Measurements from ENCODE around the gene ATP8A2.
"Not testable (repeated sequence)": the region's sequence is repeated elsewhere in the genome, so short reads cannot be mapped to it uniquely, and the experiment has no call there.

Gene ATP8A2

GRCh38 chr13:25371875-25372283 is at the start of gene ATP8A2:
Gene ATP8A2, plus strand, starts transcription at chr13:25371974. Its CDS starts 239 bp downstream, at chr13:25372213.
- DNase-seq (ENCODE audit: low read depth) = no peak

GRCh38 chr13:25324100-25324499 is 47.7 kb upstream of the ATP8A2 start:
- DNase-seq (ENCODE audit: low read depth) = no peak

GRCh38 chr13:25329706-25330105 is 42.1 kb upstream of the ATP8A2 start:
- no peak for DNase-seq (ENCODE audit: low read depth)

GRCh38 chr13:25330541-25330940 is 41.2 kb upstream of the ATP8A2 start:
- DNase-seq (ENCODE audit: low read depth) = peak; percentile 42

GRCh38 chr13:25335856-25336255 is 35.9 kb upstream of the ATP8A2 start:
- DNase-seq (ENCODE audit: low read depth) = no peak

- no peak for DNase-seq (ENCODE audit: low read depth)
These were observed 26.2 kb upstream of the ATP8A2 start for GRCh38 chr13:25345576-25345975.

- no peak for DNase-seq (ENCODE audit: low read depth)
These were observed 24.6 kb upstream of the ATP8A2 start for GRCh38 chr13:25347151-25347550.

GRCh38 chr13:25351404-25351803 is 20.4 kb upstream of the ATP8A2 start:
- DNase-seq (ENCODE audit: low read depth) = no peak

- no peak for DNase-seq (ENCODE audit: low read depth)
These were observed 19.5 kb upstream of the ATP8A2 start for GRCh38 chr13:25352230-25352629.

- no peak for DNase-seq (ENCODE audit: low read depth)
These were observed 19.0 kb upstream of the ATP8A2 start for GRCh38 chr13:25352806-25353205.

- no peak for DNase-seq (ENCODE audit: low read depth)
These were observed 18.4 kb upstream of the ATP8A2 start for GRCh38 chr13:25353344-25353743.

GRCh38 chr13:25354377-25354776 is 17.4 kb upstream of the ATP8A2 start:
- DNase-seq (ENCODE audit: low read depth) = no peak

- not testable (repeated sequence) for DNase-seq (ENCODE audit: low read depth)
These were observed 11.3 kb upstream of the ATP8A2 start for GRCh38 chr13:25360443-25360842.

GRCh38 chr13:25365720-25366235 is 6.0 kb upstream of the ATP8A2 start:
- no peak for DNase-seq (ENCODE audit: low read depth)

GRCh38 chr13:25371158-25371874 is 458 bp upstream of the ATP8A2 start:
- DNase-seq (ENCODE audit: low read depth) = no peak

- no peak for DNase-seq (ENCODE audit: low read depth)
These were observed 709 bp downstream of the ATP8A2 start for GRCh38 chr13:25372284-25373081.

- DNase-seq (ENCODE audit: low read depth) = peak; percentile 10
These were observed 4.1 kb downstream of the ATP8A2 start for GRCh38 chr13:25375727-25376358.

GRCh38 chr13:25377244-25377962 is 5.6 kb downstream of the ATP8A2 start:
- DNase-seq (ENCODE audit: low read depth) = no peak

- no peak for DNase-seq (ENCODE audit: low read depth)
These were observed 6.8 kb downstream of the ATP8A2 start for GRCh38 chr13:25378528-25378927.

GRCh38 chr13:25379011-25379410 is 7.2 kb downstream of the ATP8A2 start:
- no peak for DNase-seq (ENCODE audit: low read depth)

GRCh38 chr13:25380082-25380481 is 8.3 kb downstream of the ATP8A2 start:
- no peak for DNase-seq (ENCODE audit: low read depth)

- DNase-seq (ENCODE audit: low read depth) = no peak
These were observed 9.1 kb downstream of the ATP8A2 start for GRCh38 chr13:25380741-25381324.
